Left ventricle myocardium inferior (tissue), 1 donor: ENCODE results near the gene FAM228A. TPM values are rescaled to one million over a fixed set of nuclear protein-coding genes. Genes with fewer than 3 reads are reported as not detected.
"Not testable (repeated sequence)": the region's sequence is repeated elsewhere in the genome, so short reads cannot be mapped to it uniquely, and the experiment has no call there.

Experiments
- DNase-seq: peaks from one replicate; pipeline ENCODE4 v3.0.0-alpha.2; 2020
- H3K27ac ChIP-seq: fragments of 200-600 bp; replicated peaks from 2 replicates; pipeline ENCODE4 v1.8.0; 2021
- H3K27me3 ChIP-seq: fragments of 200-600 bp; 2 replicates; pipeline ENCODE4 v1.8.0; 2021; ENCODE audit warnings: low read depth
- H3K36me3 ChIP-seq: fragments of 200-600 bp; 2 replicates; pipeline ENCODE4 v1.8.0; 2021
- H3K4me1 ChIP-seq: fragments of 200-600 bp; 2 replicates; pipeline ENCODE4 v1.8.0; 2021
- H3K4me3 ChIP-seq: fragments of 200-600 bp; 2 replicates; pipeline ENCODE4 v1.8.0; 2021; ENCODE audit warnings: mild to moderate bottlenecking, moderate library complexity
- H3K9me3 ChIP-seq: fragments of 200-600 bp; replicated peaks from 2 replicates; pipeline ENCODE4 v1.8.0; 2021
- intact Hi-C: fragments of 100-400 bp; cut with micrococcal nuclease; formaldehyde crosslinking; loops from one replicate; pipeline ENCODE4 v1.11.0; 2022
- long read RNA-seq: library from polyadenylated mRNA; unstranded; transcript quantifications from one replicate; pipeline ENCODE4 v2.0.0, GENCODE V29; 2021
- total RNA-seq: library from RNA; stranded (reverse); fragmentation: NEBNext Ultra II Directional; extraction: Animal tissue kit (Norgen Biotek cat#: 25700); gene quantifications from one replicate; pipeline ENCODE4 v1.2.1, GENCODE V29; 2021
- TF ChIP-seq, protein P1 (sequence below): fragments of 200-600 bp; IDR thresholded peaks from 2 replicates; pipeline ENCODE4 v1.8.0; 2021; ENCODE audit warnings: antibody characterized with exemption, mild to moderate bottlenecking, borderline replicate concordance
- donor health status: DM: no; HTN: yes; CAD: no; lungs with severe emphysema.

Gene FAM228A
- total RNA-seq, result 0.11 TPM
- long read RNA-seq, result 0 reads

DNA sequence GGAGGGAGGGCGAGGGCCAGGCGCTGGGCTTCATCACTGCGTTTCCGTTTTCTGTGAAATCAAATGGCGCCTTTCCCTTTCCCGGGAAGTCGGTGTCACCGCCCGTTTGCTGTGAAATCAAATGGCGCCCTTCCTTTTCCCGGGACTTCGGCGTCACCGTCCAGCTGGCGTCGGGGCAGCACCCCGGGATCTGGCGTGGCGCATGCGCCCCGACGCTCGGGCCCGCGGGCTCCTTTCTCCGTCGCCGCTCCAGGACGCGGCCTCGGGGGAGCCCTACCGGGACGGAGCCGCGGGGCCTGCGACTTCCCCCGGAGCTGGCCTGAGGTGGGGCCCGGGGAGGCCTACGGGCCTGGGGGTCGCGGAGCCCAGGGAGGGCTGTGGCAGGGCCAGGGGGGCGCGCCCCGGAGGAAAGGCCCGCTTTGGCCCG, at the start of gene FAM228A:
Gene FAM228A (plus strand): TSS at position 203 of the 427 bp plus-strand sequence. CDS start 428 bp downstream, outside the sequence.
- Histone ChIP-seq H3K4me3 (peak within 1 kb of the TSS; percentile 44), H3K4me1 (no peaks in the 10 kb centered on the region), H3K9me3 (peaks cover 3% of the 10 kb centered on the region), H3K27ac (no peak within 1 kb of the TSS), H3K27me3 (peaks cover 20% of the 10 kb centered on the region), H3K36me3 (no peaks in the 10 kb centered on the region)
- TF ChIP-seq, protein P1, sequence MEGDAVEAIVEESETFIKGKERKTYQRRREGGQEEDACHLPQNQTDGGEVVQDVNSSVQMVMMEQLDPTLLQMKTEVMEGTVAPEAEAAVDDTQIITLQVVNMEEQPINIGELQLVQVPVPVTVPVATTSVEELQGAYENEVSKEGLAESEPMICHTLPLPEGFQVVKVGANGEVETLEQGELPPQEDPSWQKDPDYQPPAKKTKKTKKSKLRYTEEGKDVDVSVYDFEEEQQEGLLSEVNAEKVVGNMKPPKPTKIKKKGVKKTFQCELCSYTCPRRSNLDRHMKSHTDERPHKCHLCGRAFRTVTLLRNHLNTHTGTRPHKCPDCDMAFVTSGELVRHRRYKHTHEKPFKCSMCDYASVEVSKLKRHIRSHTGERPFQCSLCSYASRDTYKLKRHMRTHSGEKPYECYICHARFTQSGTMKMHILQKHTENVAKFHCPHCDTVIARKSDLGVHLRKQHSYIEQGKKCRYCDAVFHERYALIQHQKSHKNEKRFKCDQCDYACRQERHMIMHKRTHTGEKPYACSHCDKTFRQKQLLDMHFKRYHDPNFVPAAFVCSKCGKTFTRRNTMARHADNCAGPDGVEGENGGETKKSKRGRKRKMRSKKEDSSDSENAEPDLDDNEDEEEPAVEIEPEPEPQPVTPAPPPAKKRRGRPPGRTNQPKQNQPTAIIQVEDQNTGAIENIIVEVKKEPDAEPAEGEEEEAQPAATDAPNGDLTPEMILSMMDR, result no peak
- intact Hi-C loops, result no loop called here
- no peak for DNase-seq

DNA sequence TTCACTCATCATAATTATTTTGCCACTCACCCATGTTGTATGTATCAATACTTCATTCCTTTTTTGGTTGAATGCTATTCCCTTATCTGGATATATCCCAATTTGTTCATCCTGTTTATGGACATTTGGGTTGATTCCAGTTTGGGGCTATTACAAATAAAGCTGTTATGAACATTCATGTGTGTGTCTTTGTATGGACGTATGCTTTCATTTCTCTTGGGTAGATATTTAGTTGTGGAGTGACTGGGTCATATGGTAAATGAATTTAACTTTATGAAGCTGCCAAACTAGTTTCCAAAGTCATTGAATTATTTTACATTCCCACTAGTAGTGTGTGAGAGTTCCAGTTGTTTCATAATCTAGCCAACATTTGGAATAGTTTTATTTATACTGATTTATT, 48.9 kb upstream of the FAM228A start:
- no peak overlapping the region for H3K27ac ChIP-seq
- no peak overlapping the region for H3K4me3 ChIP-seq
- H3K4me1 ChIP-seq, result peaks cover 30% of the 10 kb centered on the region
- DNase-seq, result no peak
- no peaks in the 10 kb centered on the region for H3K36me3 ChIP-seq
- intact Hi-C loops, result no loop called here
- H3K27me3 ChIP-seq, result no peaks in the 10 kb centered on the region
- TF ChIP-seq, protein P1, result no peak
- H3K9me3 ChIP-seq, result no peaks in the 10 kb centered on the region

DNA sequence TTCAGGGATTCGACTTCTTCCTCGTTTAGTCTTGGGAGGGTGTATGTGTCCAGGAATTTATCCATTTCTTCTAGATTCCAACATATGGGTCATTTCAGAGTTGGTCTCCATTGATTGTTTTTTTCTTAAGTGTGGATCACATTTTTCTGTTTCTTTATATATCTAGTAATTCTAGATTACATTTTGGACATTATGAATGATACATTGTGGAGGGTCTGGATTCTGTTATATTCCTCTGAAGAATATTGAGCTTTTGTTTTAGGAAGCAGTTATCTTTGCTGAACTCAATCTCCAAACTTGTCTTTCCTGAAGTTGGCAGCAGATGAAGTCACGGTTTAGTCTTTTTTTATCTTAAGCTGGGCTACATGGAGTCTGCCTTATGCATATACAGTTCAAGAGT, 42.3 kb upstream of the FAM228A start:
- H3K4me3 ChIP-seq, result no peak overlapping the region
- peaks cover 10% of the 10 kb centered on the region for H3K4me1 ChIP-seq
- H3K27ac ChIP-seq, result no peak overlapping the region
- intact Hi-C loops, result no loop called here
- H3K27me3 ChIP-seq, result no peaks in the 10 kb centered on the region
- H3K36me3 ChIP-seq, result peaks cover 6% of the 10 kb centered on the region
- TF ChIP-seq, protein P1, result no peak
- peaks cover 9% of the 10 kb centered on the region for H3K9me3 ChIP-seq
- no peak for DNase-seq

DNA sequence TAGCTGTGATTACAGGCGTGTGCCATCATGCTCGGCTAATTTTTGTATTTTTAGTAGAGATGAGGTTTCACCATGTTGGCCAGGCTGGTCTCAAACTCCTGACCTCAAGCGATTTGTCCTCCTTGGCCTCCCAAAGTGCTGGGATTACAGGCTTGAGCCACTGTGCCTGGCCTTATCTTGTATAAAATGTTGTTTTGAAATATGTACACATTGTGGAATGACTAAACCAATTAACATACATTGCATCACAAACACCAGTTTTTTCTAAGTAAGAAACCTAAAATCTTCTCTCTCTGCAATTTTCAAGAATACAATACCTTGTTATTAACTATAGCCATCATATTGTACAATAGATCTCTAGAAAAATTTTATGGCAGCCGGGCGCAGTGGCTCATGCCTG, 34.5 kb upstream of the FAM228A start:
- H3K27ac ChIP-seq, H3K27me3 ChIP-seq, H3K4me3 ChIP-seq, DNase-seq, intact Hi-C loops, H3K9me3 ChIP-seq, H3K4me1 ChIP-seq: not testable (repeated sequence)
- peaks cover 41% of the 10 kb centered on the region for H3K36me3 ChIP-seq

DNA sequence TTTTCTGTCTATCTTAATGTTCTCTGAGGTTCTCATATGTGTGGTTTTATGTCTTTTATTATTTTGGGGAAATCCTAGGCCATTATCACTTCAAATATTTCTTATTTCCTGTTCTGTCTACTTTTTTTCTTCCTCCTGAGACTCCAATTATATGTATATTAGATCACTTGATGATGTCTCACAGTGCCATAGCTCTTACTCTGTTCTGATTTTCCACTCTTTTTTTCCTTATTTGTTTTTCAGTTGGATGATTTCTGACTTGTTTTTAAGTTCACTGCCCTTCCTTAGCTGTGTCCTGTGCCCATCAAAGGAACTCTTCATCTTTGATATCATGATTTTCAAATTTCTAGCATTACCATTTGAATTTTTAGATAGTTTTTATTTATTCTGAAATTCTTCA, 27.5 kb upstream of the FAM228A start:
- Histone ChIP-seq H3K4me1 (no peaks in the 10 kb centered on the region), H3K27me3 (no peaks in the 10 kb centered on the region), H3K4me3 (no peak overlapping the region), H3K27ac (no peak overlapping the region), H3K36me3 (peaks cover 73% of the 10 kb centered on the region), H3K9me3 (peaks cover 19% of the 10 kb centered on the region)
- TF ChIP-seq, protein P1, result no peak
- intact Hi-C loops, result no loop called here
- no peak for DNase-seq

DNA sequence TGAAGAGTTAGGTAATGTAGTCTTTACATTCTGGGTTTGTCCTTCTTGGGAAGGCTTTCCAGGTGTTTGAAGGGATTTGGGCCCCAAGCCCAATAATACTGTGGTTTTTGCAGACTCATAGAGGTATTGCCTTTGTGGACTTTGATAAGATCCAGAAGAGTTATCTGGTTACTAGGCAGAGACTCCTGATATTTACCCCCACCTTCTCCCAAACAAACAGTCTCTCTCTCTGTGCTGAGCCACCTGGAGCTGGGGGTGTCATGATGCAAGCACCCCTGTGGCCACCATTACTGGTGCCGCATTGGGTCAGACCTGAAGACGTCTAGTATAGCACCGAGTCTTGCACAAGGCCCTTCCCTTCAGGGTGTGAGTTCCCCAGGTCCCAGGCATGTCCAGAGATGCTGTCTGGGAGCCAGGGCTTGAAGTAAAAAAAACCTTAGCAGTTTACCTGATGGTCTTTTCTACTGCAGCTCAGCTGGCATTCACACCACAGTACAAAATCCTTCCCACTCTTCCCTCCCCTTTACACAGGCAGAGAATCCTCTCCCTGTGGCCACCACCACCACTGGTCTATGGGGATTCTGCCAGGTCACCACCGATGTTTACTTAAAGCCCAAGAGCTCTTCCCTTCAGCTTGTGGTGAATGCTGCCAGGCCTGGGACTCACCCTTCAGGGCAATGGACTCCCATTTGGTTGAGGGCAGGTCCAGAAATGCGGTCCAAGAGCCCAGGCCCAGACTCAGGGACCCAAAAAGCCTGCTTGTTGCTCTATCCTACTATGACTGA, 22.2 kb upstream of the FAM228A start:
- no peak for DNase-seq
- H3K36me3 ChIP-seq, result peaks cover 49% of the 10 kb centered on the region

More for the DNA sequence above, 22.2 kb upstream of the FAM228A start:
- Histone ChIP-seq H3K27ac (no peak overlapping the region), H3K4me3 (no peak overlapping the region), H3K27me3 (no peaks in the 10 kb centered on the region), H3K4me1 (no peaks in the 10 kb centered on the region), H3K9me3 (peaks cover 8% of the 10 kb centered on the region)
- TF ChIP-seq, protein P1, result no peak
- intact Hi-C loops, result no loop called here
